Fibroblast of the aortic adventitia (primary cell): ENCODE results near the gene MRPL21. TPM values are rescaled to one million over a fixed set of nuclear protein-coding genes. Genes with fewer than 3 reads are reported as not detected.
"Not testable (repeated sequence)": the region's sequence is repeated elsewhere in the genome, so short reads cannot be mapped to it uniquely, and the experiment has no call there.

Experiments used
- DNase-seq: peaks from one replicate; pipeline ENCODE4 v3.0.0-alpha.2; 2010; ENCODE audit warnings: low read depth
- H3K4me3 ChIP-seq: 2 replicates; pipeline ENCODE4 v1.5.1; 2011; ENCODE audit warnings: low read depth, mild to moderate bottlenecking, control low read depth, low read length, moderate library complexity
- CTCF ChIP-seq: IDR thresholded peaks from 2 replicates; pipeline ENCODE4 v1.5.1; 2011; ENCODE audit warnings: mild to moderate bottlenecking, low read length, control low read depth, inconsistent platforms; ENCODE audit not compliant: insufficient read depth
- total RNA-seq: library from RNA; depleted of rRNA; stranded (reverse); fragments of >200 nt; gene quantifications from 2 replicates; pipeline ENCODE4 v1.2.3, GENCODE V29; 2012; ENCODE audit warnings: low replicate concordance

The MRPL21 gene
- total RNA-seq, 1 donor: 57.8 TPM

GRCh38 chr11:68862421-68862820 lies 41.2 kb downstream of the MRPL21 start:
- DNase-seq: no peak
- no peak for TF ChIP-seq CTCF
- H3K4me3 ChIP-seq: no peak overlapping the region

DNA sequence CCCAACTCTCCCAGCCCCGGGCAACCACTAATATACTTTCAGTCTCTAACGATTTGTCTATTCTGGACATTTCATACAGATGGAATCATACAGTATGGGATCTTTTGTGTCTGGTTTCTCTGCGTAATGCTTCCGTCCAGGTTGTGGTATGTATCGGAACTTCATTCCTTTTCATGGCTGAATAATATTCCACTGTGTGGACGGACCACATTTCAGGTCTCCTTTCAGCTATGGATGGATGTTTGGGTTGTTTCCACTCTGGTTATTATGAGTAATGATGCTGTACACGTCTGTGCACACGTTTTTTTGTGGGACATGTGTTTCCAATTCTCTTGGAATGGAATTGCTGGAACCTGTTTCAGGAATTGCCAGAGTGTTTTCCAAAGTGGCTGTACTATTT lies 44.5 kb downstream of the MRPL21 start:
- no peak for DNase-seq
- no peak for TF ChIP-seq CTCF
- no peak overlapping the region for H3K4me3 ChIP-seq

- no peak for DNase-seq
- TF ChIP-seq CTCF: no peak
- no peak overlapping the region for H3K4me3 ChIP-seq
Measured at GRCh38 chr11:68857037-68857586, 46.5 kb downstream of the MRPL21 start.

DNA sequence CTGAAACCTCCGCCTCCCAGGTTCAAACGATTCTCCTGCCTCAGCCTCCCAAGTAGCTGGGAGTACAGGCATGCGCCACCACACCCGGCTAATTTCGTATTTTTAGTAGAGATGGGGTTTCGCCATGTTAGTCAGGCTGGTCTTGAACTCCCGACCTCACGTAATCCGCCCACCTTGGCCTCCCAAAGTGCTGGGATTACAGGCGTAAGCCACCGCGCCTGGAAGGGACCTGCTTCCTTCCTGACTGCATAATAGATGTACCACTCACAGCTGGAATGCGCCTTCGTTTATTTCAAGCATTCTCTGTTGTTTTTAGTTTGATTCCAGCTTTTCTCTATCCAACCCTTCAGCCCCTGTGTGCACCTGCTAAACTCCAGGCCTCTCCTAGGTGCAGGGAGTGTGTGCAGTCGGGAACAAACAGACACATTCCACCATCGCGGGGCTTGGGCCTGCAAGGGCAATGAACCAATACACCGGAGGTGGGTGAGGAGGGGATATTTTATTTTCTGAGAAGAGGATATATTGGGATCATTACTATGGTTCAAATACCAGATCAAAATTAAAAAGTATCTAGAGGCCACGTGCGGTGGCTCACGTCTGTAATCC lies 47.1 kb downstream of the MRPL21 start:
- DNase-seq, H3K4me3 ChIP-seq: not testable (repeated sequence)

GRCh38 chr11:68855205-68855981 lies 48.2 kb downstream of the MRPL21 start:
- H3K4me3 ChIP-seq: peak overlapping the region; percentile 56
- no peak for DNase-seq
- no peak for TF ChIP-seq CTCF

DNA sequence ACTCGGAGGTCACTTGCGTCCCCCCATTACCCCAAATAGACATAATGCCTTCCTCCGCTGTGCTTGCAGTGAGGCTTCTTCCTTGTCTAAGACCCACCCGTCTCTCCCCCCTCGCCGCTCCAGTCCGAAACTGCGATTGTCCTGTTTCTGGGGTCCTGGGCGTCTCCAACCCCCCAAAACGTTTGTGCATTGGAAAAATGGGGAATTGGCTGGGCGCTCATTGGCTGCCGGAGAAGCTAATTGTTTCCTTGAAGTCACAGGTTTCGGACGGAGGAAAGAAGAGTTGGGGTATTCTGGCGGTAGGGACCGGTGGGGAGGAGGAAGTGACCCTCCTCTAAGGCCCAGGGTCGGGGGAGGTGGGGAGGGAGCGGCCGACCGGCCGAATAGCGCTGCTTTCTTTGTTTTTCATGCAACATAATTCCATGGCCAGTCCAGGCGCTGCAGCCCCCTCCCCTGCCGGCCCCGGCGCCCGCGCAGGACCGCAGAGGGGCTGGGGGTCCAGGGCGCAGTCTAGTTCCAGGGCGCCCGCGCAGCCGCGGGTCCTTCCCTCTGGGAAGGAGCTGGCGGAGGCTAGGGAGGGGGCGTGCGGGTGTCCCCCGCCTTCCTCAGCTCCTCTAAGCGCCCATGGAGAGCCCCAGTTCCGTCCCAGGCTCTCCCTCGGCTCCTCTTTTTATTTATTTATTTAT lies 49.2 kb downstream of the MRPL21 start:
- DNase-seq: no peak
- TF ChIP-seq CTCF: no peak
- no peak overlapping the region for H3K4me3 ChIP-seq

DNA sequence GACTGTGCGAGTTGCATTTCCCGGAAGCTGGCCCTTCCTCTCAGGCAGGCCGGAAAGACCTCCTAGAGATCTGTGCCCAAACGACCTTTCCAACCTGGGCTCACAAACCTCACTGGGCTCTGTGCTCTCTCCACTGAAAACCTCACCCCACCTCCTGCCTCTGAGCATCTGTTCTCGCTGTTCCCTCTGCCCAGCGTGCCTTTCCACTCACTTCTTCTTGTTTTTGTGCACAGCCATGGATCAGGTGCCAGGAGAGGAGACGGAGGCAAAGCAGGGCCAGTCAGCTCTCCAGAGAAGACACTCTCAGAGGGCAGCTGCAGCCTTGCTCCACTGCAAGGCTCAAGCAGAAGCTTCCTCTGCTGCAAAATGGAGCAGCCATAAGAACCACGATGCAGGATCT lies 51.0 kb downstream of the MRPL21 start:
- H3K4me3 ChIP-seq: no peak overlapping the region
- DNase-seq: no peak
- no peak for TF ChIP-seq CTCF
